Astrocyte (in vitro differentiated cells and primary cell): Measurements from ENCODE around the gene LY6G5B. TPM values are rescaled to one million over a fixed set of nuclear protein-coding genes. Genes with fewer than 3 reads are reported as not detected.
"Not testable (repeated sequence)": the region's sequence is repeated elsewhere in the genome, so short reads cannot be mapped to it uniquely, and the experiment has no call there.

Experiments
- DNase-seq: peaks from one replicate; pipeline ENCODE4 v3.0.0-alpha.2; 2010; ENCODE audit warnings: low read depth
- FAIRE-seq: peaks from 2 replicates; lab custom pipeline; 2011; peaks lifted over from hg19 to GRCh38; lab: Jason Lieb, UNC
- H2AFZ ChIP-seq: 2 replicates; pipeline ENCODE4 v1.6.0; 2012; ENCODE audit warnings: low read depth, low read length, inconsistent platforms
- H3K27ac ChIP-seq: 2 replicates; pipeline ENCODE4 v1.5.1; 2011; ENCODE audit warnings: low read depth, low read length, inconsistent platforms
- H3K27me3 ChIP-seq: 2 replicates; pipeline ENCODE4 v1.6.0; 2011; ENCODE audit warnings: low read length, inconsistent platforms; ENCODE audit not compliant: insufficient read depth
- H3K36me3 ChIP-seq: 2 replicates; pipeline ENCODE4 v1.5.1; 2011; ENCODE audit warnings: low read length, inconsistent platforms; ENCODE audit not compliant: insufficient read depth
- H3K4me1 ChIP-seq: 2 replicates; pipeline ENCODE4 v1.5.1; 2011; ENCODE audit warnings: low read length, inconsistent platforms; ENCODE audit not compliant: insufficient read depth
- H3K4me2 ChIP-seq: 2 replicates; pipeline ENCODE4 v1.6.0; 2012; ENCODE audit warnings: low read length, inconsistent platforms
- H3K4me3 ChIP-seq: 2 replicates; pipeline ENCODE4 v1.5.1; 2011; ENCODE audit warnings: low read depth, mild to moderate bottlenecking, low read length, inconsistent platforms; ENCODE audit not compliant: insufficient read depth
- H3K79me2 ChIP-seq: 2 replicates; pipeline ENCODE4 v1.6.0; 2012; ENCODE audit warnings: mild to moderate bottlenecking, low read length, inconsistent platforms; ENCODE audit not compliant: insufficient read depth
- H3K9ac ChIP-seq: 2 replicates; pipeline ENCODE4 v1.6.0; 2012; ENCODE audit warnings: mild to moderate bottlenecking, low read length, inconsistent platforms
- H3K9me3 ChIP-seq: 2 replicates; pipeline ENCODE4 v1.5.1; 2012; ENCODE audit warnings: low read depth, mild to moderate bottlenecking, low read length, inconsistent platforms; ENCODE audit not compliant: insufficient read depth
- H4K20me1 ChIP-seq: 2 replicates; pipeline ENCODE4 v1.6.0; 2012; ENCODE audit warnings: low read length, inconsistent platforms; ENCODE audit not compliant: insufficient read depth
- H3K27ac Mint-ChIP-seq: one replicate; pipeline ENCODE4 v1.8.0; 2021; ENCODE audit warnings: mild to moderate bottlenecking, mixed read lengths; ENCODE audit not compliant: unreplicated experiment
- H3K27me3 Mint-ChIP-seq: one replicate; pipeline ENCODE4 v1.8.0; 2021; ENCODE audit warnings: low read depth, mixed read lengths; ENCODE audit not compliant: unreplicated experiment
- H3K36me3 Mint-ChIP-seq: one replicate; pipeline ENCODE4 v1.8.0; 2021; ENCODE audit warnings: low read depth, mixed read lengths; ENCODE audit not compliant: unreplicated experiment
- H3K4me1 Mint-ChIP-seq: one replicate; pipeline ENCODE4 v1.8.0; 2021; ENCODE audit warnings: low read depth, mixed read lengths; ENCODE audit not compliant: unreplicated experiment
- H3K4me3 Mint-ChIP-seq: one replicate; pipeline ENCODE4 v1.8.0; 2021; ENCODE audit warnings: mild to moderate bottlenecking, moderate library complexity, mixed read lengths; ENCODE audit not compliant: unreplicated experiment
- H3K9me3 Mint-ChIP-seq: one replicate; pipeline ENCODE4 v1.8.0; 2021; ENCODE audit warnings: mild to moderate bottlenecking, mixed read lengths; ENCODE audit not compliant: unreplicated experiment
- EZH2 ChIP-seq: IDR thresholded peaks from 2 replicates; pipeline ENCODE4 v1.6.1; 2012; ENCODE audit warnings: mild to moderate bottlenecking, low read length, inconsistent platforms; ENCODE audit not compliant: insufficient read depth
- total RNA-seq: library from RNA; stranded (reverse); gene quantifications from 2 replicates; pipeline ENCODE4 v1.2.1, GENCODE V29; 2021
- TF ChIP-seq, protein P1 (sequence below): IDR thresholded peaks from 2 replicates; pipeline ENCODE4 v1.5.1; 2011; ENCODE audit warnings: low read depth, mild to moderate bottlenecking, inconsistent platforms, low read length, moderate library complexity; ENCODE audit not compliant: insufficient read depth

LY6G5B gene
- total RNA-seq, 1 donor from 2014 or later = 20.3 TPM

DNA sequence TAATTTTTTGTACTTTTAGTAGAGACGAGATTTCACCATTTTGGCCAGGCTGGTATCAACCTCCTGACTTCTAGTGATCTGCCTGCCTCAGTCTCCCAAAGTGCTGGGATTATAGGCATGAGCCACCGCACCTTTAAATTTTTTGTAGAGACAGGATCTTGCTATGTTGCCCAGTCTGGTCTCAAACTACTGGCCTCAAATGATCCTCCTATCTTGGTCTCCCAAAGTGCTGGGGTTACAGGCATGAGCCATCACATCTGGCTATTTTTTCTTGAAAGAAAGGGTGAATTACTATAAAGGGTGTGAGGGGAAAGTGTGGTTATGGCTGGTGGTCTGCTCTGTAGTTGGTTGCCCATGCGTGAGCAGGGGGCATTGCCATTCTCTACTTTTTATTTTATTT lies 38.4 kb downstream of the LY6G5B start:
- no peak overlapping the region for H3K9ac ChIP-seq
- H3K79me2 ChIP-seq = no peaks in the 10 kb centered on the region
- peaks cover 6% of the 10 kb centered on the region for H3K4me1 ChIP-seq
- TF ChIP-seq, protein P1, sequence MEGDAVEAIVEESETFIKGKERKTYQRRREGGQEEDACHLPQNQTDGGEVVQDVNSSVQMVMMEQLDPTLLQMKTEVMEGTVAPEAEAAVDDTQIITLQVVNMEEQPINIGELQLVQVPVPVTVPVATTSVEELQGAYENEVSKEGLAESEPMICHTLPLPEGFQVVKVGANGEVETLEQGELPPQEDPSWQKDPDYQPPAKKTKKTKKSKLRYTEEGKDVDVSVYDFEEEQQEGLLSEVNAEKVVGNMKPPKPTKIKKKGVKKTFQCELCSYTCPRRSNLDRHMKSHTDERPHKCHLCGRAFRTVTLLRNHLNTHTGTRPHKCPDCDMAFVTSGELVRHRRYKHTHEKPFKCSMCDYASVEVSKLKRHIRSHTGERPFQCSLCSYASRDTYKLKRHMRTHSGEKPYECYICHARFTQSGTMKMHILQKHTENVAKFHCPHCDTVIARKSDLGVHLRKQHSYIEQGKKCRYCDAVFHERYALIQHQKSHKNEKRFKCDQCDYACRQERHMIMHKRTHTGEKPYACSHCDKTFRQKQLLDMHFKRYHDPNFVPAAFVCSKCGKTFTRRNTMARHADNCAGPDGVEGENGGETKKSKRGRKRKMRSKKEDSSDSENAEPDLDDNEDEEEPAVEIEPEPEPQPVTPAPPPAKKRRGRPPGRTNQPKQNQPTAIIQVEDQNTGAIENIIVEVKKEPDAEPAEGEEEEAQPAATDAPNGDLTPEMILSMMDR = no peak
- TF ChIP-seq EZH2 = no peak
- H3K4me1 Mint-ChIP-seq = peaks cover 2% of the 10 kb centered on the region
- no peak overlapping the region for H3K27ac ChIP-seq
- peaks cover 2% of the 10 kb centered on the region for H3K27me3 ChIP-seq
- H3K4me2 ChIP-seq = no peak overlapping the region
- H3K9me3 Mint-ChIP-seq = no peaks in the 10 kb centered on the region
- no peak overlapping the region for H2AFZ ChIP-seq
- H3K36me3 Mint-ChIP-seq = peaks cover 2% of the 10 kb centered on the region
- no peak overlapping the region for H3K27ac Mint-ChIP-seq
- H3K4me3 ChIP-seq = no peak overlapping the region
- FAIRE-seq = no peak
- H3K36me3 ChIP-seq = no peaks in the 10 kb centered on the region
- DNase-seq = no peak
- H3K27me3 Mint-ChIP-seq = peaks cover 20% of the 10 kb centered on the region
- H3K9me3 ChIP-seq = no peaks in the 10 kb centered on the region
- no peak overlapping the region for H3K4me3 Mint-ChIP-seq
- H4K20me1 ChIP-seq = no peaks in the 10 kb centered on the region

GRCh38 chr6:31709157-31709556 lies 39.4 kb downstream of the LY6G5B start:
- not testable (repeated sequence) for H3K9ac ChIP-seq, DNase-seq, H4K20me1 ChIP-seq, H3K27me3 ChIP-seq, H3K4me3 ChIP-seq, FAIRE-seq, H3K4me3 Mint-ChIP-seq, H3K27ac Mint-ChIP-seq, H3K9me3 Mint-ChIP-seq, H2AFZ ChIP-seq, H3K4me2 ChIP-seq, H3K9me3 ChIP-seq, H3K4me1 Mint-ChIP-seq, H3K4me1 ChIP-seq, H3K79me2 ChIP-seq, H3K36me3 ChIP-seq, H3K36me3 Mint-ChIP-seq, H3K27ac ChIP-seq
- peaks cover 20% of the 10 kb centered on the region for H3K27me3 Mint-ChIP-seq

- no peak for TF ChIP-seq EZH2
- TF ChIP-seq, protein P1 = no peak
- H2AFZ ChIP-seq = no peak overlapping the region
- Mint-ChIP-seq H3K4me3 (no peak overlapping the region), H3K9me3 (no peaks in the 10 kb centered on the region), H3K27me3 (peaks cover 20% of the 10 kb centered on the region), H3K4me1 (peaks cover 6% of the 10 kb centered on the region), H3K36me3 (peaks cover 2% of the 10 kb centered on the region), H3K27ac (no peak overlapping the region)
- H3K9me3 ChIP-seq = no peaks in the 10 kb centered on the region
- H3K4me3 ChIP-seq = no peak overlapping the region
- no peaks in the 10 kb centered on the region for H4K20me1 ChIP-seq
- no peaks in the 10 kb centered on the region for H3K79me2 ChIP-seq
- FAIRE-seq (no peak), DNase-seq (no peak)
- no peak overlapping the region for H3K27ac ChIP-seq
- no peaks in the 10 kb centered on the region for H3K36me3 ChIP-seq
- H3K4me1 ChIP-seq = no peaks in the 10 kb centered on the region
- peaks cover 2% of the 10 kb centered on the region for H3K27me3 ChIP-seq
- no peak overlapping the region for H3K9ac ChIP-seq
- no peak overlapping the region for H3K4me2 ChIP-seq
Observed at GRCh38 chr6:31710523-31711219, 40.9 kb downstream of the LY6G5B start.
